Stimulated activated CD8-positive, alpha-beta memory T cell treated with anti-CD3 and anti-CD28 coated beads, Interleukin-2, amount 100 ng/mL, for 1 hour (primary cell): ENCODE data around the gene IGLL5.

Source experiments
- DNase-seq, 2 donors: peaks; one replicate each; pipeline ENCODE4 v3.0.0-alpha.2; 2020; ENCODE audit warnings: low read depth in 2 of 2

IGLL5 gene

GRCh38 chr22:22927196-22927887 lies 39.7 kb downstream of the IGLL5 start:
- no peak for DNase-seq

- no peak for DNase-seq
These were observed 40.5 kb downstream of the IGLL5 start for GRCh38 chr22:22927888-22928665.

- DNase-seq, result peak in 1 of 2 donors; percentile 20
These were observed 41.2 kb downstream of the IGLL5 start for GRCh38 chr22:22928666-22929380.

GRCh38 chr22:22929381-22930221 lies 42.0 kb downstream of the IGLL5 start:
- no peak for DNase-seq

GRCh38 chr22:22930222-22930497 lies 42.5 kb downstream of the IGLL5 start:
- no peak for DNase-seq

GRCh38 chr22:22930571-22931556 lies 43.2 kb downstream of the IGLL5 start:
- no peak for DNase-seq

GRCh38 chr22:22931557-22932270 lies 44.1 kb downstream of the IGLL5 start:
- DNase-seq, result no peak

- DNase-seq, result no peak
These were observed 44.9 kb downstream of the IGLL5 start for GRCh38 chr22:22932512-22932941.

GRCh38 chr22:22933100-22933806 lies 45.6 kb downstream of the IGLL5 start:
- DNase-seq, result no peak

GRCh38 chr22:22933807-22934542 lies 46.4 kb downstream of the IGLL5 start:
- DNase-seq, result no peak

- no peak for DNase-seq
These were observed 47.0 kb downstream of the IGLL5 start for GRCh38 chr22:22934543-22935055.

GRCh38 chr22:22935056-22935545 lies 47.5 kb downstream of the IGLL5 start:
- DNase-seq, result no peak

GRCh38 chr22:22935546-22936157 lies 48.0 kb downstream of the IGLL5 start:
- no peak for DNase-seq

- no peak for DNase-seq
These were observed 48.7 kb downstream of the IGLL5 start for GRCh38 chr22:22936180-22936914.

GRCh38 chr22:22936915-22937656 lies 49.5 kb downstream of the IGLL5 start:
- DNase-seq, result no peak

- no peak for DNase-seq
These were observed 50.4 kb downstream of the IGLL5 start for GRCh38 chr22:22937894-22938480.
